T47D (cell line): ENCODE data around the gene GINS1.

Experiments
- DNase-seq, 2 experiments: peaks; one replicate each; pipeline versions ENCODE4 v3.0.0 to v3.0.0-alpha.2; 2011 to 2012; ENCODE audit warnings: low read depth in 1 of 2, low spot score in 1 of 2
- JUND ChIP-seq: IDR thresholded peaks from 2 replicates; pipeline ENCODE4 v1.6.1; 2012; ENCODE audit warnings: low read depth
- in situ Hi-C: cut with HindIII; loops from 2 replicates; pipeline ENCODE4 v1.10.0; 2016; ENCODE audit warnings: low sequenced_read_pairs, low pct_unique_long_range_greater_than_20kb

The GINS1 gene

DNA sequence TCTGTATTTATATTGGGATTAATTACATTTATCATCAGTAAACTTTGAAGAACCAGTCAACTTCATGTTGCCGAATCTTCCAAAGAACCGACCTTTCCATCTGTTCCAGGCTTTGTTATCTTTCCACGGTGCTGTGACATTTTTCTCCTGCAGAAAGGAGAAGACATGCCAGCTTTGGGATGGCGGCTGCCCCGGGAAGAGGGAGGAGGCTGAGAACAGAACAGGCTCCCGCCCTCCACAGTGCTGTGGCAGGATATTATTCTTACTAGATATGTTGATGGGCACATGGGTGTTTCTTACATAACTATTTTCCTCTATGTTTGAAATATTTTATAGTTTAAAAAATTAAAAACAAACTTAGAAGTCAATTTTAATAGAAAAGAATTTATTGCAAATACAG lies 44.9 kb downstream of the GINS1 start:
- TF ChIP-seq JUND, result no peak
- in situ Hi-C loops, result no loop called here
- DNase-seq, result no peak

GRCh38 chr20:25453035-25453810 lies 45.8 kb downstream of the GINS1 start:
- no peak for TF ChIP-seq JUND
- no peak for DNase-seq
- in situ Hi-C loops, result no loop called here

DNA sequence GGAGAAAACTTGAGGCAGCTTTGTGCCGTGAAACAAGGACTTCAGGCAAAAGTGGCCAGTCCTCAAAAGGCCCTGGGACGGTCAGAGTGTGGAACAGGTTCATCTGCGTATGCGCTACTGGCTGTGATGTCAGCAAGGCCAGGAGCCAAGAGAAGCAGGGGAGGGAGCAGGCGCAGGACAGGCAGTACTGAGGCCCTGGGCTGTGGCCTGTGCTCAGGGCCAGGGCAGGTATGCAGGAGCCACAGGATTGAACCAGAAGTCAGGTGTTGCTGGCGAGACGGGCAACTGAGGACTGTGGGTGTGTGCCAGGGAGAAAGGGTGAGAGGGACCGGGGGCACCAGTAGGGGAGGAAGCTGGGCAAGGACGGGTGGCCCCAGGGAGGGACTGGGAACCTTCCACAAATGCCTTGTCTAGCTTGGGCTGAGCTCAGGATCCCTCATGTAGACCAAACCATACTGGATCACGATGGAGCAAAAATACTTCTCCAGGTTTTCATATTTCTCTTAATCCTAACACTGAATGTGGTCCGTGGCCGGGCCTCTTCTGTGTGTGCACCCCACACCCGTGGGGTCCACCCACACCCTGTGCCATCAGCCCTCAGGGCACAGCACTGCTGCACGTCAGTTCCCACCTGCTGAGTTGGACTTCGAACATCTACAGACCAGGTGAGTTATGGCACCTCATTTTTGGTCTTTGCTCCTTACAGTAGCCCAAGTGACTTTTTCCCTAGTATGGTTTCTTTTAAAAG lies 46.9 kb downstream of the GINS1 start:
- TF ChIP-seq JUND, result no peak
- DNase-seq, result no peak
- in situ Hi-C loops, result no loop called here

DNA sequence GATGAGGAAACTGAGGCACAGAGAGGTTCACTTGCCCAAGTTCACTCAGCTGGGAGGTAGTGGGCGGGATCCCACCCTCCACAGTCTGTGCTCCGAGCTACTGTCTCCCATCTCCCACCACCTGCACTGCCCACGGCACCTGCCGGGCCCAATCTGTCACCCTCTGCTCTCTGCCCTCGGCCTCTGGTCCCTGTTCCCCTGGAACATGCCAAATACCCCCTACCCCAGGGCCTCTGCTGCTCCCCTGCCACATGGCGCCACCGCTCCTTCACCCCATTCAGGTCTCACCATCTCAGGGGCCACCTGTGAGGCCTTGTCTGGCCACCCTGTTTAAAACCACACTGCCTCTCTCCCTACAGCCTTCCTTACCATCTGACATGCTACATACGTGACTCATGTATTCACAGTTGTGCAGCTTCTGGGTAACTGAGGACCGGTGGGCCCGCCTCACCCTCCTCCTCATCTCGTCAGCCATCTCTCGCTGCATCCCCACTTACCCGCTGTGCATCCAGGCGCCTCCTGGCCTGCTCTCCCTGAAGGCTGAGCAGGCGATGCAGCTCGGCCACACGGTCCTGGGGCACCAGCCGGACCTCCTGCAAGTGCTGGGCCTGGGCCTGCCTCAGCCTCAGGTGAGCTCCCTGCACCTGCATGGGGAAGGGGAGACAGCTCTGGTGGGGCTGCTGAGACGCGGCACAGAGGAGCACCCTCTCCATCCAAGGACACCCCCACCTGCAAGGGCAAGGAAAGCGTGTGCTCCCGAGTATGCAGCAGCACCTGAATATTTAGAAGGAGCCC lies 50.6 kb downstream of the GINS1 start:
- TF ChIP-seq JUND, result no peak
- DNase-seq, result no peak
- in situ Hi-C loops, result no loop called here

- TF ChIP-seq JUND, result no peak
- in situ Hi-C loops, result no loop called here
- no peak for DNase-seq
Measured at GRCh38 chr20:25459111-25459830, 51.8 kb downstream of the GINS1 start.

DNA sequence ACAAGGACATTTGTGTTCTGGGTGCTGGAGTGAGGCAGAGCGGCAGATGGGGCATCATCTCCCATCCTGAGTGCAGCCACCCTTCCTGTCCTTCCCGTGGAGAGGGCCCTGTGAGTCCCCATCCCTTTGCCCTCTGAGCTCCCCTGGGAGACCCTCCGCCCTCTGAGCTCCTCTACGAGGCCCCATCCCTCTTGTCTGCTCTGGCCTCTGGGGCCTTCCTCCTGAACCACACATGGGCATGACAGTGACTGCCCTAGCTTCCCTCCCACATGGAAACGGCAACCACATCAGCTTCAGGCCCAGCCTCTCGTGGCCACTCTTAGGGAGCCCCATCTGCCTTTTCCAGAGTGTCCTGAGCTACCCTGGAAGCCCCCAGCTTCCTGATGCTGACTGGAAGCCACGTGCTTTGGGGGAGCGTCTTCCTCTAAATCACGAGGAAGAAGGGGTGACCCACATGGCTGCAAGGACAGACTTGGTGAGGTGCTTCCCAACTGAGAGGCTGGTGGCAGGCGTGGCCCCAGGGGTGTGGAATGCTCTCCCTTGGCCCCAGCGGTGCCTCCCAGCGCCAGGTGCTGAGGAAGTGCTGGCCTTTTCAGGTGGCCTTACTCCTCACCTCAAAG lies 52.6 kb downstream of the GINS1 start:
- in situ Hi-C loops, result no loop called here
- no peak for TF ChIP-seq JUND
- DNase-seq, result no peak

GRCh38 chr20:25460566-25461280 lies 53.2 kb downstream of the GINS1 start:
- no peak for DNase-seq
- in situ Hi-C loops, result no loop called here
- TF ChIP-seq JUND, result no peak

- no peak for DNase-seq
- in situ Hi-C loops, result no loop called here
- no peak for TF ChIP-seq JUND
Measured at GRCh38 chr20:25461281-25461650, 53.8 kb downstream of the GINS1 start.

DNA sequence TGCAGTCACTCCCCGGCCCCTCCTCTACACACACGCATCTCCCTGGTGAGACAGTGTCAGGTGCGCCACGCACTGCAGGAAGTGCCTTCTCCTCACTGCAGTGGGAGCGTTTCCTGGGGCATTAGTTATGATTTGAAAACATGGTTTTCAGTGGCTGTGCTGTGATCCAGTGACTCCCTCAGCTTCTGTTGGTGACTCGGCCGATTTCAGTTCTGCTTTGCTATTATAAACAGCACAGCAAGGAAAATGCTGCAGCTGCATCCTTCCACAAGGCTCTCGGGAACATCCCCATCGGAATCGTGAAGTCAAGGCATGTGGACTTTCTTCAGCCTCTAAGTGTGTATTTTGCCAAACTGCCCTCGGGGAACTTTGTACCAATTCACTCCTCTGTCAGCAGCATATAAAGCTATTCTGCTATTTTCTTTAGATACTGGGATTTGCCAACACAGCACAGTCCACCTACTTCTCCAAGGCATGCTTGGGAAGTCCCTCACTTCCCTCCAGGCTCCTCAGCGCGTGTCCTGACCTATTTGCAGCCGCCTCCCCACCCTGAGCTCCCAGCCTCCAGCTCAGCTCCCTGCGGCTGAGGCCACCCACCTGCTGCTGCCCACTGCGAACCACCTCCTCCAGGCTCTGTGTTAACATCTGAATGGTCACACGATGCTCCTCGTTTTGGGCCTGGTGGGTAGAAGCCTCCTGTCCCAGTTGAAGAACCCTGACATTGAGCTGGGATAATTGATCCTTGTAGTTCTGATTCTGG lies 54.5 kb downstream of the GINS1 start:
- TF ChIP-seq JUND, result no peak
- in situ Hi-C loops, result no loop called here
- DNase-seq, result no peak

DNA sequence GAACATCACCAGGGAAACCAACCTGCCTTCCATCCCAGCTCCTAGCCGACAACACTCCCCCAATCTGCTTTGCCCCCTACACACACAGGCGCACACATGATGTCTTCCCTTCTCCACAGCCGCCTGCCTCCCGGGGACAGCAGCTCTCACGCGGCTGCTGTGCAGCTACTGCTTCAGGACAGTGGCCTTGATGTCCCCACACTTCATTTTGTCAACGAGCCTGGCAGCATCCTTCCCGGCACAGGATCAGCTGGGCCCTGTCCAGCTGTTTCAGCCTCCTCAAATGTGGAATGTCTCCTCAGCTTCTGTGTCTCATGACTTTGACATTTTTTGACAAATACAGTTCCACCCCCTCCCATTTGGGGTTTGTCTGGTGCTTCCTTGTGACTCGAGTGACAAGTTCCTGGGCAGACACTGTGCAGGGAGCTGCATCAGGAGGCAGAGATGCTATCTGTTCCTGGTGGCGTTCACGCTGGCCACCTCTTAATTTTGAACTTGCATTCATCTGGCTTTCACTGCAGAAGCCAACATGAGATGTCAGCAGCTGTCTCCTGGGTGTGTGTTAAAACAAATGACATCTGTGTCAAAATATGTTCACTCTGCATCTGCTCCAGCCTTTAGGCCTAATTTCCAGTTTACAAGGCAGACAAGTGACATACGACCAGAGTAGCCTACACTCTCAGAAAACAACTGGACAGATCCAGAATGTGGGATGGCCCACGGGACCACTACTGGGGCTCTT lies 57.2 kb downstream of the GINS1 start:
- TF ChIP-seq JUND, result no peak
- no peak for DNase-seq
- in situ Hi-C loops, result no loop called here
